Measurements from ENCODE around the gene EGFL7.

EGFL7 gene

DNA sequence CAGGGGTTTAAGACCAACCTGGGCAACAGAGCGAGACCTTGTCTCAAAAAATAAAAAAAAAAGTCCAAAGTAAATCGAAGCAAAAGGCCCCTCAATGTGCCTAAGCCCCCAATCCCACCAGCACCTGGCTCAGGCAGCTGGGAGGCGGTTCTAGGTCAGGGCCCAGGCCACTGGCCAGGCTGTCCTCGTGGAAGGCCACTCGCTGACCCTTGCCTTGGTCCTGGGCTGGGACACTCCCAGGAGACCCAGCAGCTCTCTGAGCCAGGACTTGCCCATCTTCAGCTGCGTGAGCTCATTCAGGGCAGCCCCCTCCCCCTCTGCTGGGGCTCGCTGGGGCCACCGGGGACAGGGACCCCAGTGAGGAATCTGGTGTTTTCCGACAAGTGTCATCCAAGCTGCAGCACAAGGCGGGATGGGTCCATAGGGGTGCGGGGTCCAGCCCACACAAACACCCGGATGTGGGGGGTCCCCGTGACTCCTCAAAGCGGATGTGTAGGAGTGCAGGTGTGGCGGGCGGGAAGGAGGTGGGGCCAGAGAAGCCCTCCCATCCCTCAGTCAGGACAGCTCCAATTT is 20.5 kb downstream of the EGFL7 start:
- Histone ChIP-seq H3K27me3 (replicated peaks; ENCODE audit: control insufficient read depth, insufficient read depth, low read length, poor library complexity, severe bottlenecking) (no peaks in the 10 kb centered on the region), H3K4me1 (ENCODE audit: control insufficient read depth, insufficient read depth, low read length, poor library complexity, severe bottlenecking) (peaks cover 14% of the 10 kb centered on the region), H3K36me3 (ENCODE audit: control insufficient read depth, insufficient read depth, low read length) (no peaks in the 10 kb centered on the region), H3K4me3 (ENCODE audit: insufficient read depth, low read depth, low read length, poor library complexity, severe bottlenecking) (no peak overlapping the region), H3K27ac (ENCODE audit: insufficient read depth, low read length, poor library complexity, severe bottlenecking) (no peak overlapping the region), H3K9me3 (ENCODE audit: control insufficient read depth, low read length) (no peaks in the 10 kb centered on the region)
- no peak for DNase-seq

DNA sequence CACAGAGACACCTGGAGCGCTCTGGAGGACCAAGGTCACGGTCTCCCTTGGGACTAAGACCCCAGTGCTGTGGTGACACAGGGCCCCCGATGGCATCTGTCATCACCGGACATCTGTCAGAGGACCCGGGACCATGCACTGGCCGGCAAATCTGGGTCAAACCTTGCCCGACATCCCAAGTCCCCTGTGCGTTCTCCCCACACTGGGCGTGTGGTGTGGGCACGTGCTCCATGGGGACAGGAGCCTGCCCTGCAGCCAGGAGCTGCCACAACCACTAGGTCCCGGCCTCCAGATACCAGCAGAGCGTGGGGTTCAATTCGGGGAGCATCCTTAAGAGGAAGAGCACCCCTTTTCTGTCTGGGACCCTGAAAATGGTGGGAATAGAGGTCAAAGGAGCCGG is 21.0 kb downstream of the EGFL7 start:
- Histone ChIP-seq H3K4me1 (ENCODE audit: control insufficient read depth, insufficient read depth, low read length, poor library complexity, severe bottlenecking) (peaks cover 14% of the 10 kb centered on the region), H3K27me3 (replicated peaks; ENCODE audit: control insufficient read depth, insufficient read depth, low read length, poor library complexity, severe bottlenecking) (no peaks in the 10 kb centered on the region), H3K36me3 (ENCODE audit: control insufficient read depth, insufficient read depth, low read length) (no peaks in the 10 kb centered on the region)

DNA sequence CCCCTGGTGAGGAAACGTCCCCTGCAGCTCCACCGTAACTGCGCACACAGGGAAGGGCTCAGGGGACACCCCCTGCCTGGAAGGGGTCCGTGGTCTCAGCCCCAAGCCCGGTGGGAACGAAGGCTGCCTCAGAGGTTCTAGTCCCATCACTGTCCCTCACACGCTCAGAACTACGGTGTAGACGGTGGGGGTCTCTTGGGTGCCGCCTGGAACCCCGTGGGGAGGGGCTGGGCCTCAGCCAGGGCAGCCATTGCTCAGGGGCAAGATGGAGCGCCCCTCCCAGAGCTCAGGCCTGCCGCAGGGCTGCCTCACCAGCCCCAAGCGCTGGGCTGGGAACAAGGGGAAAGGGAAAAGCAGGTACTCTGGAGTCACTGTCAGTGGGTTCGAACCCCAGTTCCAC is 21.6 kb downstream of the EGFL7 start:
- Histone ChIP-seq H3K36me3 (ENCODE audit: control insufficient read depth, insufficient read depth, low read length) (no peaks in the 10 kb centered on the region), H3K27me3 (replicated peaks; ENCODE audit: control insufficient read depth, insufficient read depth, low read length, poor library complexity, severe bottlenecking) (no peaks in the 10 kb centered on the region), H3K9me3 (ENCODE audit: control insufficient read depth, low read length) (no peaks in the 10 kb centered on the region), H3K4me3 (ENCODE audit: insufficient read depth, low read depth, low read length, poor library complexity, severe bottlenecking) (no peak overlapping the region), H3K4me1 (ENCODE audit: control insufficient read depth, insufficient read depth, low read length, poor library complexity, severe bottlenecking) (peaks cover 14% of the 10 kb centered on the region), H3K27ac (ENCODE audit: insufficient read depth, low read length, poor library complexity, severe bottlenecking) (no peak overlapping the region)
- no peak for DNase-seq

More for the DNA sequence above, 21.0 kb downstream of the EGFL7 start:
- H3K27ac ChIP-seq (ENCODE audit: insufficient read depth, low read length, poor library complexity, severe bottlenecking): no peak overlapping the region
- no peaks in the 10 kb centered on the region for H3K9me3 ChIP-seq (ENCODE audit: control insufficient read depth, low read length)
- H3K4me3 ChIP-seq (ENCODE audit: insufficient read depth, low read depth, low read length, poor library complexity, severe bottlenecking): no peak overlapping the region
- no peak for DNase-seq

DNA sequence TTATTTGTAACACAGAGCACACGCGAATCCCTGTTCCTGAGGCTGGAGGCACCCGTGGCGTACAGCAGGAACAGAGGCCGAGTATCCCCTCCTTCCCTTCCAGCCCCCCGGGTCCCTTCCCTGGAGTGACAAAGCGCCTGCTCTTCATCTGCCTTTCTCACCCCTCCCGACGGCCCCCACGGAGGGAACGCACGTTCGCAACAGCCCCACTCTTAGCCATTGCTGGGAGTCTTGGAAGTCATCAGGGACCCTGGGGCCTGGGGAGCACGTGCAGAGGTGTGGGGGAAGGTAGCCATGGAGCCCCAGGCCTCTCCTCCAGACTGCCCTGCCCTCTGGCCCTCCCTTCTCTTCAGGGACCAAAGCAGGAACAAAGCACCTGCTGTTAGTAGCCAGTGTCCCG is 22.1 kb downstream of the EGFL7 start:
- Histone ChIP-seq H3K4me1 (ENCODE audit: control insufficient read depth, insufficient read depth, low read length, poor library complexity, severe bottlenecking) (peaks cover 14% of the 10 kb centered on the region), H3K36me3 (ENCODE audit: control insufficient read depth, insufficient read depth, low read length) (no peaks in the 10 kb centered on the region), H3K4me3 (ENCODE audit: insufficient read depth, low read depth, low read length, poor library complexity, severe bottlenecking) (no peak overlapping the region), H3K27ac (ENCODE audit: insufficient read depth, low read length, poor library complexity, severe bottlenecking) (no peak overlapping the region), H3K27me3 (replicated peaks; ENCODE audit: control insufficient read depth, insufficient read depth, low read length, poor library complexity, severe bottlenecking) (no peaks in the 10 kb centered on the region), H3K9me3 (ENCODE audit: control insufficient read depth, low read length) (no peaks in the 10 kb centered on the region)
- no peak for DNase-seq

DNA sequence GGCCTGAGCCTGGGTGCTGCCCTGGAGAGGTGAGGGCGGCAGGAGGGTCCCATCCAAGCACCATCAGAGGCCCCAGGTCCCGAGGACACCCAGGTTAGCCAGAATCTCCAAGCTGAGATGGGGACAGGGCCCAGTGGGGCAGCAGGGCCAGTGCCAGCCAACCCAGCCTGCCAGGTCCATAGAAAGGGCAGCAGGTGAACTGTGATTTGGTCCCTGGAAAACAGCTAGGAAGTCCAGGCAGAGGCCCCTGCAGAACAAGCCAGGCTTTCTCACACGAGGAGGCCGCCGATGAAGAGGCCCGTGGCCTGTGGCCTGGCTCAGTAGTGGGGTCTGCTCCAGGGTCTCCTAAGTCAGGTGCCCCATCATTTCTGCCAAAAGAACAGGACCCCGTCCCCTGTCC is 22.5 kb downstream of the EGFL7 start:
- no peaks in the 10 kb centered on the region for H3K9me3 ChIP-seq (ENCODE audit: control insufficient read depth, low read length)
- DNase-seq: no peak
- H3K27me3 ChIP-seq (replicated peaks; ENCODE audit: control insufficient read depth, insufficient read depth, low read length, poor library complexity, severe bottlenecking): no peaks in the 10 kb centered on the region
- no peak overlapping the region for H3K27ac ChIP-seq (ENCODE audit: insufficient read depth, low read length, poor library complexity, severe bottlenecking)
- no peaks in the 10 kb centered on the region for H3K36me3 ChIP-seq (ENCODE audit: control insufficient read depth, insufficient read depth, low read length)
- H3K4me3 ChIP-seq (ENCODE audit: insufficient read depth, low read depth, low read length, poor library complexity, severe bottlenecking): no peak overlapping the region
- H3K4me1 ChIP-seq (ENCODE audit: control insufficient read depth, insufficient read depth, low read length, poor library complexity, severe bottlenecking): peaks cover 14% of the 10 kb centered on the region

DNA sequence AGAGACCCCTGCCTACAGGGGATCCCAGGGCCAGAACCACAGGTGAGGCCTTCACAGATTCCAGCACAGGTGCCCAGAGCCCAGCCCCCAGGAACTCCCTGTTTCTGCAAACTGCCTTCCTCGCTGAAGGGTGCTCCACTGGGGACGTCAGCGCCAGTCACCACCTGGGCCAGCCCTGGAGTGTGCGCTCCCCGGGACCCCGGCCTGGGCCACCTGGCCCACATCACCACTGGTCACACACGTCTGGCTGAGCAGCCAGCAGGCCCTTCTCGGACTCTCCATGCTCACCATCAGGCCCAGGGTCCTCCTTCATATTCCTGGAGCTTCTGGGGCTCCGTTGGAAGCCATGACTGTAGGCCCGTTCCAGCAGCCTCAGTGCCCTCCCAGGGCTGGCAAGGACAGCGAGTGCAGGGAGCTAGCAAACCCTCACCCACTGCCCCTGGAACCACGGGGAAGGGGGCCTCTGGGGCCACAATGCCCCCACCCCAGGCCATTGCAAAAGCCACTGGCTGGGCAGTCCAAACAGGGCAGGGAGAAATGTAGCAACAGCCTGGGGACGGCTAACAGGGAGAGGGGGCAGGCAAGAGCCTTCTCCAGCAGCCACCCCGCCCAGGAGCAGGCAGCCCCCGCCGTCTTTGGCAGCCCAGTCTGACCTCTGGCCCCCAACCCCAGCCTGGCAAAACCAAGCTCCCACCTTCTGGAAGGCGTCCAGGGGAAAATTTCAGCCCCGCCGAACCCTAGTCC is 23.2 kb downstream of the EGFL7 start:
- H3K27ac ChIP-seq (ENCODE audit: insufficient read depth, low read length, poor library complexity, severe bottlenecking): no peak overlapping the region
- H3K36me3 ChIP-seq (ENCODE audit: control insufficient read depth, insufficient read depth, low read length): no peaks in the 10 kb centered on the region
- peak overlapping the region; percentile 74 for H3K4me3 ChIP-seq (ENCODE audit: insufficient read depth, low read depth, low read length, poor library complexity, severe bottlenecking)
- H3K4me1 ChIP-seq (ENCODE audit: control insufficient read depth, insufficient read depth, low read length, poor library complexity, severe bottlenecking): peaks cover 14% of the 10 kb centered on the region
- DNase-seq: no peak
- no peaks in the 10 kb centered on the region for H3K27me3 ChIP-seq (replicated peaks; ENCODE audit: control insufficient read depth, insufficient read depth, low read length, poor library complexity, severe bottlenecking)
- no peaks in the 10 kb centered on the region for H3K9me3 ChIP-seq (ENCODE audit: control insufficient read depth, low read length)

DNA sequence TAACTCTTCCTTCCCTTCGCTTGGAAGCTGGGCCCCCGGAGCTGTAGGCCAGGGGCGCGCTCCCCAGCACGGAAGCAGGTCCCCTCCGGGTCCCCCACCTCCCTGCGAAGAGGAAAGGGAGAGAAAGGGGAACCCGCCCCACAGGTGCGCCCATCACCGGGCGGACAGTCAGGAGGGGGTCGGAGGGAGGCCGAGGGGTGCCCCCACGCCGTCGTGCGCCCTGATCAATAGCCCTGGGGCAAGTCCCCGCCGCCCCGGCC is 23.7 kb downstream of the EGFL7 start:
- no peaks in the 10 kb centered on the region for H3K9me3 ChIP-seq (ENCODE audit: control insufficient read depth, low read length)
- peaks cover 14% of the 10 kb centered on the region for H3K4me1 ChIP-seq (ENCODE audit: control insufficient read depth, insufficient read depth, low read length, poor library complexity, severe bottlenecking)
- H3K27ac ChIP-seq (ENCODE audit: insufficient read depth, low read length, poor library complexity, severe bottlenecking): no peak overlapping the region
- no peaks in the 10 kb centered on the region for H3K27me3 ChIP-seq (replicated peaks; ENCODE audit: control insufficient read depth, insufficient read depth, low read length, poor library complexity, severe bottlenecking)
- H3K4me3 ChIP-seq (ENCODE audit: insufficient read depth, low read depth, low read length, poor library complexity, severe bottlenecking): peak overlapping the region; percentile 74
- H3K36me3 ChIP-seq (ENCODE audit: control insufficient read depth, insufficient read depth, low read length): no peaks in the 10 kb centered on the region
- DNase-seq: no peak

DNA sequence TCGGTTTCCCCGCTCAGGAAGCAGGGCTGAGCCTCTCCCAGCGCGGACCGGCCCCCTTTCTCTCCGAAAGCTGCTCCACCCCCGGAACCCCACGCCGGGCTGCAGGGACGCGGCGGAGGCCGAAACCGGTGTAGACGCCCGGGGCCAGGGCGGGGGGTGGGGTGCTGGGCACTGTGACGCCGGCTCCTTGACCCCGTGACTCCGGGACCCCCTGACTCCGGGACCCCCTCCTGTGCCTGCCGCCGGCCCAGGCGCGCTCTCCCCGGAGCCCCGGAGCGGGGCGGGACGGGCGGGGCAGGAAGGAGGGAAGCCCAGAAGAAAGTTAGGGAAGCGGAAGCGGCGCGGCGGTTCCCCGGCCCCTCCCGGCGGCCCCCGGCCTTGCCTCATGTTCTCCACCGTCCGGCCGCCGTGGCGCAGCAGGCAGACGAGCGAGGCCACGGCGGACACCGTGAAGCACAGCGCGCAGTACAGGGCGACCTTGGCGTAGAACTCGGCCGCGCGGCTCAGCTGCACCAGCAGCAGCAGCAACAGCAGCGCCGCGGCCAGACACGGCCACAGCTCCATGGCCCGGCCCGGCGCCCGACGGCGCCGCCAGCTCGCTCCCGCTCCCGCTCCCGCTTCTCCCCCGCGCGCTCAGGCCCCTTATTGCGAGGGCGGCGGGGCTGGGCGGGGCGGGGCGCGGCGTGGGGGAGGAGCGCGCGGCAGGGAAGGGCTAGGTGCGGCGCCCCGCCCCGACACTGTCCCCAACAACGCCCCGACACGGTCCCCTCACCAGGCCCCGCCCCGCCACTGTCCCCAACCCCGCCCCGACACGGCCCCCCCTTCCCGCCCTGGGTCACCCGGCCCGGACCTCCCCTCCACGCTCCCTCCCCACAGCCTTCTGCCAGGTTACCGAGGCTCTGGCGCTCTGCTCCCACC is 24.3 kb downstream of the EGFL7 start, which contains the start of gene AGPAT2:
TSS of gene AGPAT2 (minus strand) at position 664 of the 918 bp plus-strand sequence. CDS start at position 564, 100 bp downstream.
- Histone ChIP-seq H3K36me3 (ENCODE audit: control insufficient read depth, insufficient read depth, low read length) (no peaks in the 10 kb centered on the region), H3K4me3 (ENCODE audit: insufficient read depth, low read depth, low read length, poor library complexity, severe bottlenecking) (peak within 1 kb of the TSS; percentile 74), H3K9me3 (ENCODE audit: control insufficient read depth, low read length) (no peaks in the 10 kb centered on the region), H3K27me3 (replicated peaks; ENCODE audit: control insufficient read depth, insufficient read depth, low read length, poor library complexity, severe bottlenecking) (no peaks in the 10 kb centered on the region), H3K4me1 (ENCODE audit: control insufficient read depth, insufficient read depth, low read length, poor library complexity, severe bottlenecking) (peaks cover 14% of the 10 kb centered on the region), H3K27ac (ENCODE audit: insufficient read depth, low read length, poor library complexity, severe bottlenecking) (peak within 1 kb of the TSS; percentile 25)
- peak; percentile 27 to 49 (median 43) for DNase-seq

DNA sequence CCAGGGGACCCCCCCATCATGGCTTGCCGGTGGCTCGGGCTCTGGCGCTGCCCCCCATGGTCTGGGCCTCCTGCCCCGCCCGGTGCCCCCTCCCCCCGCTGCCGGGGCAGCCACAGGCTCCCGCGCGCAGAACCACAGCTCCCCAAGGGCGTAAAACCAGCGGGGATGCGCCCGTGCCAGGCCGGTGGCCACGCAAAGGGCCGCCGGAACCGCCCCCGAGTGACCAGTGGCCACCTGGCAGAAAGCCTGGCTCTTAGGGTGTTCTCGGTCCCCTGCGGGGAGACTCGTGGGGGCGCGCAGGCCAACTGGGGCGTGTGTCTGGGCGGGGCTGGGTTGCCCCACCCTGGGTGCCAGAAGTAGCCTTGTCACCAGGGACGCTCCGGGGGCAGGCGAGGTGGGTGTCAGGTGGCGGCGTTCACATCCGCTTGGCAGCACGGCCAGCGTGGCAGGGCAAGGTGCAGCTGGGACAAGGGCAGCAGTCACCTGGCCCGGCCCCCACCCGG is 25.1 kb downstream of the EGFL7 start:
- DNase-seq: no peak
- H3K4me3 ChIP-seq (ENCODE audit: insufficient read depth, low read depth, low read length, poor library complexity, severe bottlenecking): peak overlapping the region; percentile 74
- no peaks in the 10 kb centered on the region for H3K36me3 ChIP-seq (ENCODE audit: control insufficient read depth, insufficient read depth, low read length)
- H3K27me3 ChIP-seq (replicated peaks; ENCODE audit: control insufficient read depth, insufficient read depth, low read length, poor library complexity, severe bottlenecking): no peaks in the 10 kb centered on the region
- H3K9me3 ChIP-seq (ENCODE audit: control insufficient read depth, low read length): no peaks in the 10 kb centered on the region
- peaks cover 14% of the 10 kb centered on the region for H3K4me1 ChIP-seq (ENCODE audit: control insufficient read depth, insufficient read depth, low read length, poor library complexity, severe bottlenecking)
- no peak overlapping the region for H3K27ac ChIP-seq (ENCODE audit: insufficient read depth, low read length, poor library complexity, severe bottlenecking)

Data from effector memory CD4-positive, alpha-beta T cell (primary cell).